ENCODE data around the gene MOB3B. TPM values are rescaled to one million over a fixed set of nuclear protein-coding genes. Genes with fewer than 3 reads are reported as not detected.

Gene MOB3B
- total RNA-seq, 3 donors from 2014 or later (not counting 1 experiment from before 2014, with no cell fraction given): 0.23 to 0.30 (median 0.28) TPM

- DNase-seq (no peak), ATAC-seq (no peak)
- 89% methylated on average over 4 of the region's 4 CpGs for WGBS (ENCODE audit: insufficient coverage)
- Mint-ChIP-seq H3K27me3 (ENCODE audit: low read depth in 2 of 2) (peaks cover 4 to 7% of the 10 kb centered on the region in 2 donors), H3K4me3 (no peak overlapping the region), H3K36me3 (no peaks in the 10 kb centered on the region), H3K9me3 (no peaks in the 10 kb centered on the region), H3K4me1 (no peaks in the 10 kb centered on the region), H3K27ac (no peak overlapping the region)
- H3K9me3 ChIP-seq (ENCODE audit: control insufficient read depth, insufficient read depth, low read length): no peaks in the 10 kb centered on the region
- no peak overlapping the region for H3K4me3 ChIP-seq (ENCODE audit: low read length)
- H3K27me3 ChIP-seq (ENCODE audit: control insufficient read depth, insufficient read depth, low read length): no peaks in the 10 kb centered on the region
- no peaks in the 10 kb centered on the region for H3K4me1 ChIP-seq (ENCODE audit: control insufficient read depth, insufficient read depth, low read length)
- intact Hi-C loops (cut with micrococcal nuclease): no loop called here
- no peaks in the 10 kb centered on the region for H3K36me3 ChIP-seq (ENCODE audit: control insufficient read depth, insufficient read depth, low read length)
- no peak overlapping the region for H3K27ac ChIP-seq (ENCODE audit: low read length)
- TF ChIP-seq, protein P1, sequence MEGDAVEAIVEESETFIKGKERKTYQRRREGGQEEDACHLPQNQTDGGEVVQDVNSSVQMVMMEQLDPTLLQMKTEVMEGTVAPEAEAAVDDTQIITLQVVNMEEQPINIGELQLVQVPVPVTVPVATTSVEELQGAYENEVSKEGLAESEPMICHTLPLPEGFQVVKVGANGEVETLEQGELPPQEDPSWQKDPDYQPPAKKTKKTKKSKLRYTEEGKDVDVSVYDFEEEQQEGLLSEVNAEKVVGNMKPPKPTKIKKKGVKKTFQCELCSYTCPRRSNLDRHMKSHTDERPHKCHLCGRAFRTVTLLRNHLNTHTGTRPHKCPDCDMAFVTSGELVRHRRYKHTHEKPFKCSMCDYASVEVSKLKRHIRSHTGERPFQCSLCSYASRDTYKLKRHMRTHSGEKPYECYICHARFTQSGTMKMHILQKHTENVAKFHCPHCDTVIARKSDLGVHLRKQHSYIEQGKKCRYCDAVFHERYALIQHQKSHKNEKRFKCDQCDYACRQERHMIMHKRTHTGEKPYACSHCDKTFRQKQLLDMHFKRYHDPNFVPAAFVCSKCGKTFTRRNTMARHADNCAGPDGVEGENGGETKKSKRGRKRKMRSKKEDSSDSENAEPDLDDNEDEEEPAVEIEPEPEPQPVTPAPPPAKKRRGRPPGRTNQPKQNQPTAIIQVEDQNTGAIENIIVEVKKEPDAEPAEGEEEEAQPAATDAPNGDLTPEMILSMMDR (IDR thresholded peaks at IDR 0.05): no peak
These were observed 134.1 kb downstream of the MOB3B start for GRCh38 chr9:27395484-27395921.

DNA sequence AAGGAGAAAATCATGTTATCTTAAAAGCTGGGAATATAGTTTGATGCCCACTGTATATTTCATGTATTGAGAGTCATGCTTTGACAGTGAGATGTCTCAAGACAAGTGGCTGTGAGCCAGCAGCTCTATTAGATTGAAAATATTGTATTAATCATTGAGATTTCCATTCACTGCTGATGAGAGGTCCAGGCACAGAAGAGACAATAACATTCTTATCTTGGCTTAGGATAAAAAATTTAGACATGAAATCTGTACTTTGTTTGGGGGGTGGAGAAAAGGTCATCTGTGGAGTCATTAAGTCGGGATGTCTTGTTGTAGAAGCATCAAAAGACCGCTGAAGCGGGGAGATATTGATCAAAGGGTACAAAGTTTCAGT lies 134.8 kb downstream of the MOB3B start:
- Mint-ChIP-seq H3K4me3 (no peak overlapping the region), H3K27me3 (ENCODE audit: low read depth in 2 of 2) (peaks cover 0 to 7% of the 10 kb centered on the region in 2 donors), H3K36me3 (no peaks in the 10 kb centered on the region), H3K9me3 (no peaks in the 10 kb centered on the region), H3K4me1 (no peaks in the 10 kb centered on the region), H3K27ac (no peak overlapping the region)
- no peaks in the 10 kb centered on the region for H3K9me3 ChIP-seq (ENCODE audit: control insufficient read depth, insufficient read depth, low read length)
- 72% methylated on average over 3 of the region's 3 CpGs for WGBS (ENCODE audit: insufficient coverage)
- intact Hi-C loops (cut with micrococcal nuclease): no loop called here
- ATAC-seq (no peak), DNase-seq (no peak)
- no peak overlapping the region for H3K4me3 ChIP-seq (ENCODE audit: low read length)
- TF ChIP-seq, protein P1 (IDR thresholded peaks at IDR 0.05): no peak
- H3K36me3 ChIP-seq (ENCODE audit: control insufficient read depth, insufficient read depth, low read length): no peaks in the 10 kb centered on the region
- H3K4me1 ChIP-seq (ENCODE audit: control insufficient read depth, insufficient read depth, low read length): no peaks in the 10 kb centered on the region
- H3K27me3 ChIP-seq (ENCODE audit: control insufficient read depth, insufficient read depth, low read length): no peaks in the 10 kb centered on the region
- H3K27ac ChIP-seq (ENCODE audit: low read length): no peak overlapping the region

- TF ChIP-seq, protein P1 (IDR thresholded peaks at IDR 0.05): no peak
- no peaks in the 10 kb centered on the region for H3K36me3 Mint-ChIP-seq
These were observed 135.3 kb downstream of the MOB3B start for GRCh38 chr9:27394154-27394825.

More at GRCh38 chr9:27394154-27394825, 135.3 kb downstream of the MOB3B start:
- Histone ChIP-seq H3K4me1 (ENCODE audit: control insufficient read depth, insufficient read depth, low read length) (no peaks in the 10 kb centered on the region), H3K9me3 (ENCODE audit: control insufficient read depth, insufficient read depth, low read length) (no peaks in the 10 kb centered on the region), H3K4me3 (ENCODE audit: low read length) (no peak overlapping the region), H3K36me3 (ENCODE audit: control insufficient read depth, insufficient read depth, low read length) (no peaks in the 10 kb centered on the region), H3K27ac (ENCODE audit: low read length) (no peak overlapping the region), H3K27me3 (ENCODE audit: control insufficient read depth, insufficient read depth, low read length) (no peaks in the 10 kb centered on the region)
- H3K27ac Mint-ChIP-seq: no peak overlapping the region
- no peaks in the 10 kb centered on the region for H3K4me1 Mint-ChIP-seq
- H3K9me3 Mint-ChIP-seq: no peaks in the 10 kb centered on the region
- ATAC-seq: no peak
- no peak overlapping the region for H3K4me3 Mint-ChIP-seq
- H3K27me3 Mint-ChIP-seq (ENCODE audit: low read depth in 2 of 2): peaks cover 0 to 7% of the 10 kb centered on the region in 2 donors
- DNase-seq: no peak
- intact Hi-C loops (cut with micrococcal nuclease): no loop called here
- 69% methylated on average over 2 of the region's 4 CpGs for WGBS (ENCODE audit: insufficient coverage)

Measured in natural killer cell (primary cell).